H1 (cell line): ENCODE measurements around the gene OR5D16. TPM values are rescaled to one million over a fixed set of nuclear protein-coding genes. Genes with fewer than 3 reads are reported as not detected.
"Not testable (repeated sequence)": the region's sequence is repeated elsewhere in the genome, so short reads cannot be mapped to it uniquely, and the experiment has no call there.

ENCODE experiments used
- CTCF ChIA-PET: fragments of 300-600 bp; sonication (Branson Sonifier 250); formaldehyde crosslinking; loops from one replicate; lab custom pipeline; 2021; ENCODE audit not compliant: partially characterized antibody; lab: Charles Lee
- POLR2A ChIA-PET: fragments of 300-600 bp; sonication (Branson Sonifier 250); formaldehyde crosslinking; loops from one replicate; lab custom pipeline; 2021; ENCODE audit warnings: inconsistent platforms; ENCODE audit not compliant: partially characterized antibody; lab: Charles Lee
- DNase-seq, 2 experiments: peaks; one replicate each; pipeline versions ENCODE4 v3.0.0 to v3.0.0-alpha.2; 2010 to 2022; ENCODE audit warnings: low spot score in 2 of 2, low read depth in 1 of 2, mixed read lengths in 1 of 2
- FAIRE-seq: peaks from 2 replicates; lab custom pipeline; 2011; peaks lifted over from hg19 to GRCh38; lab: Jason Lieb, UNC
- H2AFZ ChIP-seq: 2 replicates; pipeline ENCODE4 v1.8.1; 2012; ENCODE audit warnings: low read length, inconsistent platforms
- H2AK5ac ChIP-seq: 2 replicates; pipeline ENCODE4 v1.6.1; 2013; ENCODE audit warnings: low read depth, low read length
- H2BK120ac ChIP-seq: replicated peaks from 2 replicates; pipeline ENCODE3; 2013; ENCODE audit warnings: low read depth, low read length, inconsistent platforms
- H2BK12ac ChIP-seq: 2 replicates; pipeline ENCODE4 v1.6.1; 2013; ENCODE audit warnings: low read depth, low read length
- H2BK15ac ChIP-seq: 2 replicates; pipeline ENCODE4 v1.6.1; 2013; ENCODE audit warnings: low read length
- H2BK20ac ChIP-seq: 2 replicates; pipeline ENCODE4 v1.6.1; 2013; ENCODE audit warnings: low read length
- H2BK5ac ChIP-seq: 2 replicates; pipeline ENCODE4 v1.6.1; 2013; ENCODE audit warnings: low read depth, low read length
- H3K14ac ChIP-seq: 2 replicates; pipeline ENCODE4 v1.6.1; 2013; ENCODE audit warnings: inconsistent platforms; ENCODE audit not compliant: insufficient read length
- H3K18ac ChIP-seq: 2 replicates; pipeline ENCODE4 v1.6.1; 2013; ENCODE audit warnings: low read length; ENCODE audit errors: extremely low read depth
- H3K23ac ChIP-seq: 2 replicates; pipeline ENCODE4 v1.6.1; 2013; ENCODE audit warnings: inconsistent platforms; ENCODE audit not compliant: insufficient read length
- H3K23me2 ChIP-seq: 2 replicates; pipeline ENCODE4 v1.6.1; 2013; ENCODE audit warnings: low read depth, low read length
- H3K27ac ChIP-seq: 2 replicates; pipeline ENCODE4 v1.6.1; 2011; ENCODE audit warnings: low read depth, low read length, inconsistent platforms
- H3K27me3 ChIP-seq, 4 experiments: replicated peaks in 1 of 4; 1 replicate in 1 of 4; 2 replicates in 3 of 4; pipeline versions ENCODE4 v1.6.1 to v1.8.1; 2011 to 2013; ENCODE audit warnings: low read length in 3 of 4, mild to moderate bottlenecking in 3 of 4, inconsistent platforms in 2 of 4, mixed read lengths in 2 of 4, moderate library complexity in 1 of 4; ENCODE audit not compliant: control insufficient read depth in 3 of 4, insufficient read depth in 3 of 4; ENCODE audit errors: extremely low read depth in 1 of 4
- H3K36me3 ChIP-seq, 4 experiments: 2 replicates each; pipeline versions ENCODE4 v1.6.1 to v1.8.1; 2011 to 2013; ENCODE audit warnings: mild to moderate bottlenecking in 4 of 4, low read length in 3 of 4, moderate library complexity in 2 of 4, control low read depth in 1 of 4, inconsistent platforms in 1 of 4; ENCODE audit not compliant: insufficient read depth in 4 of 4, control insufficient read depth in 2 of 4
- H3K4ac ChIP-seq: replicated peaks from 2 replicates; pipeline ENCODE3; 2013; ENCODE audit warnings: low read length, low read depth, mixed read lengths, inconsistent platforms; ENCODE audit not compliant: insufficient read length
- H3K4me1 ChIP-seq, 4 experiments: replicated peaks in 1 of 4; 1 replicate in 1 of 4; 2 replicates in 3 of 4; pipeline versions ENCODE4 v1.6.1 to v1.8.1; 2011 to 2013; ENCODE audit warnings: low read length in 3 of 4, inconsistent platforms in 2 of 4, mixed read lengths in 1 of 4; ENCODE audit not compliant: insufficient read depth in 4 of 4, control insufficient read depth in 3 of 4
- H3K4me2 ChIP-seq, 2 experiments: 2 replicates each; pipeline versions ENCODE4 v1.6.1 to v1.8.1; 2011 to 2013; ENCODE audit warnings: low read depth in 2 of 2, low read length in 2 of 2, control low read depth in 1 of 2, inconsistent platforms in 1 of 2, mild to moderate bottlenecking in 1 of 2; ENCODE audit not compliant: insufficient read depth in 1 of 2
- H3K4me3 ChIP-seq, 4 experiments: fragments of 200-600, 300-600 bp in 1 of 4; sonication (generic), shearing (Covaris generic), sonication (Bioruptor Twin) in 1 of 4; 2 replicates each; pipeline versions ENCODE4 v1.5.1 to v1.8.1; 2011 to 2016; ENCODE audit warnings: low read length in 4 of 4, low read depth in 3 of 4, control low read depth in 2 of 4, inconsistent platforms in 2 of 4, mild to moderate bottlenecking in 2 of 4, mixed read lengths in 1 of 4, moderate library complexity in 1 of 4; ENCODE audit not compliant: insufficient read depth in 2 of 4; ENCODE audit errors: extremely low read depth in 1 of 4
- H3K56ac ChIP-seq: replicated peaks from 2 replicates; pipeline ENCODE3; 2013; ENCODE audit warnings: low read depth, mild to moderate bottlenecking, mixed read lengths, low read length, inconsistent platforms; ENCODE audit not compliant: insufficient read length
- H3K79me1 ChIP-seq: 2 replicates; pipeline ENCODE4 v1.6.1; 2013; ENCODE audit warnings: low read depth, low read length, control low read depth
- H3K79me2 ChIP-seq, 2 experiments: 2 replicates each; pipeline versions ENCODE4 v1.6.1 to v1.8.1; 2012 to 2013; ENCODE audit warnings: low read length in 2 of 2, mild to moderate bottlenecking in 2 of 2, inconsistent platforms in 1 of 2; ENCODE audit not compliant: insufficient read depth in 2 of 2, control insufficient read depth in 1 of 2
- H3K9ac ChIP-seq, 4 experiments: replicated peaks in 1 of 4; 1 replicate in 1 of 4; 2 replicates in 3 of 4; pipeline versions ENCODE4 v1.6.1 to v1.8.1; 2011 to 2013; ENCODE audit warnings: low read depth in 3 of 4, low read length in 3 of 4, control low read depth in 2 of 4, mild to moderate bottlenecking in 2 of 4, moderate library complexity in 2 of 4, inconsistent platforms in 1 of 4; ENCODE audit errors: extremely low read depth in 1 of 4
- H3K9me3 ChIP-seq, 2 experiments: 2 replicates each; pipeline versions ENCODE4 v1.6.1 to v1.8.1; 2012 to 2013; ENCODE audit warnings: mild to moderate bottlenecking in 2 of 2, moderate library complexity in 2 of 2, control low read depth in 1 of 2, inconsistent platforms in 1 of 2, low read depth in 1 of 2, low read length in 1 of 2, mixed read lengths in 1 of 2; ENCODE audit not compliant: insufficient read depth in 2 of 2
- H4K20me1 ChIP-seq, 2 experiments: replicated peaks in 1 of 2; 2 replicates each; pipeline versions ENCODE3 to v1.8.1; 2011 to 2013; ENCODE audit warnings: inconsistent platforms in 2 of 2, low read length in 2 of 2, mild to moderate bottlenecking in 1 of 2; ENCODE audit not compliant: insufficient read depth in 2 of 2, control insufficient read depth in 1 of 2
- H4K5ac ChIP-seq: 2 replicates; pipeline ENCODE4 v1.6.1; 2013; ENCODE audit warnings: low read length, low read depth, mixed read lengths, inconsistent platforms; ENCODE audit not compliant: insufficient read length
- H4K8ac ChIP-seq: 2 replicates; pipeline ENCODE4 v1.8.0; 2013; ENCODE audit warnings: mild to moderate bottlenecking, moderate library complexity, low read length, inconsistent platforms; ENCODE audit not compliant: insufficient read depth; ENCODE audit errors: extremely low read depth
- H4K91ac ChIP-seq: replicated peaks from 2 replicates; pipeline ENCODE3; 2013; ENCODE audit warnings: low read length, mixed read lengths, inconsistent platforms; ENCODE audit not compliant: insufficient read length
- WGBS, 2 experiments: shearing (Covaris generic) in 1 of 2; methylation state at CpG; one replicate each; pipeline versions ENCODE4 v1.1.6 to v1.1.7; 2013 to 2015; ENCODE audit warnings: low lambda C conversion rate in 2 of 2, mixed read lengths in 2 of 2, inconsistent platforms in 1 of 2, low coverage in 1 of 2, missing lambda C conversion rate in 1 of 2; ENCODE audit not compliant: insufficient replicate concordance in 2 of 2, insufficient coverage in 1 of 2, insufficient read length in 1 of 2; ENCODE audit errors: extremely low coverage in 1 of 2, missing lambda C conversion rate in 1 of 2; 5-methylcytosine and 5-hydroxymethylcytosine counted together
- polyA plus RNA-seq, 7 experiments: library from polyadenylated mRNA; depleted of rRNA in 3 of 7; stranded (reverse) in 5 of 7; unstranded in 2 of 7; fragments of >200 nt in 5 of 7; fragments of 200-250 nt in 2 of 7; gene quantifications; 1 replicate in 5 of 7; 2 replicates in 1 of 7; 4 replicates in 1 of 7; pipeline versions ENCODE4 v1.2.1 to v1.2.3, GENCODE V29; 2011 to 2013; ENCODE audit warnings: missing spikeins in 2 of 7, mixed read lengths in 2 of 7
- total RNA-seq: library from RNA; stranded (reverse); fragmentation: NEBNext Ultra II Directional; extraction: Animal tissue kit (Norgen Biotek cat#: 25700); gene quantifications from 2 replicates; pipeline ENCODE4 v1.2.1, GENCODE V29; 2021

OR5D16 gene
- total and polyA plus RNA-seq, 2 of the 8 experiments (the other 6 are each of a cell fraction or from before 2014, with no cell fraction given): not detected

DNA sequence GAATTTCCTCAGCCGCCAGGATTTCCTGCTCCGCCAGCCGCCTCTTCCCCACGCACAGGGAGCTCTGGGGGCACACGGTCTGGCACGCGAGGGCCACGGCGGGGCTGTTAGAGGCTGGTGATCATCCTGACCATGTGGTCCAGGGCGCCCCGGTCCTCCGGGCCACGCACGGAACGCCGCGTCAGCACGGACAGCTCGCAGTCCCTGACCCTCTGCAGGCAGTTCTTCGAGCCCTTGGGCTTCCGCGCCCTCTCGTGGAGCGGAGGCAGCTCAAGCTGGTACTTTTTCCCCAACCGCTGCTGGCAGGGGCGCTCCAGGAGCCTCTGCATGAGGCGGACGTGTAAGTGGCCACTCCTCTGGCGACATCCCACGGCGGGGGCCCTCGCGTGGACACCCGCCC is 34.6 kb downstream of the OR5D16 start:
- H3K79me1 ChIP-seq, H3K79me2 ChIP-seq, DNase-seq, H3K4me1 ChIP-seq, H4K91ac ChIP-seq, H3K18ac ChIP-seq, H4K20me1 ChIP-seq, H2BK12ac ChIP-seq, CTCF ChIA-PET, H3K4me3 ChIP-seq, H3K36me3 ChIP-seq, POLR2A ChIA-PET, H2AK5ac ChIP-seq, H2BK15ac ChIP-seq, H3K27ac ChIP-seq, H4K5ac ChIP-seq, H3K4me2 ChIP-seq, H2AFZ ChIP-seq, H2BK5ac ChIP-seq, H3K23me2 ChIP-seq, H3K56ac ChIP-seq, H3K4ac ChIP-seq, H2BK20ac ChIP-seq, H3K23ac ChIP-seq, H2BK120ac ChIP-seq, FAIRE-seq, H3K14ac ChIP-seq, H4K8ac ChIP-seq, H3K9ac ChIP-seq, H3K27me3 ChIP-seq: not testable (repeated sequence)
- WGBS, 2 experiments: 96% methylated on average over 16 of the region's 34 CpGs; no CpG with 5 or more reads in 1 of the 2 experiments
- peaks cover 0 to 35% of the 10 kb centered on the region in 2 experiments; a peak in 2 of 4 replicates for H3K9me3 ChIP-seq

DNA sequence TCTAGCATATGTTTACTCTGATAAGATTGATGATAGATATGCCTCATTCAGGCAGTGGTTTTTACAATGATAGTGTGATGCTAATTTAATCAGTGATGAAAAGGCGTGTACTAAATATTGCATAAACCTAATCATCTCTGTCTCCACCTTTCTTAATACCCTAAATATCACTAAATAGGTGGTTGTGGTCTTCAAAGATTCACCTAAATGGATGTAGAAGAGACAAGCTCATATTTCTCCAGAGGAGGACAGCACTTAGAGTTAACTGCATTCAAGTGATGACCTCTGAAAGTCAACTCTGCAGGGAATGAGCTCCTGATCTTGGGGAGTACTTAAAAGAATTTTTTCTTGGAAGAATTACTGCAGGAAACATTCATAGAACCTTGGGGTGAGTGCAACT is 44.4 kb downstream of the OR5D16 start, which contains the start of gene TRIM51:
Gene TRIM51 (plus strand): TSS at position 301 of the 400 bp plus-strand sequence. CDS start 2,132 bp downstream, outside the sequence.
- WGBS, 2 experiments: 83% methylated on average over 1 of the region's 1 CpG; no CpG with 5 or more reads in 1 of the 2 experiments
- FAIRE-seq, H3K27me3 ChIP-seq, H3K79me2 ChIP-seq, CTCF ChIA-PET, H3K4ac ChIP-seq, H3K23ac ChIP-seq, H2BK120ac ChIP-seq, H3K14ac ChIP-seq, H4K5ac ChIP-seq, H3K56ac ChIP-seq, H3K79me1 ChIP-seq, H3K4me1 ChIP-seq, POLR2A ChIA-PET, H3K23me2 ChIP-seq, H3K9me3 ChIP-seq, H2BK12ac ChIP-seq, H3K36me3 ChIP-seq, H3K9ac ChIP-seq, H3K27ac ChIP-seq, H3K18ac ChIP-seq, H4K91ac ChIP-seq, H2BK5ac ChIP-seq, H4K8ac ChIP-seq, H2AFZ ChIP-seq, H2BK15ac ChIP-seq, H2AK5ac ChIP-seq, H4K20me1 ChIP-seq, DNase-seq, H2BK20ac ChIP-seq, H3K4me2 ChIP-seq, H3K4me3 ChIP-seq: not testable (repeated sequence)
